ENCODE measurements around the gene NPC1. TPM values are rescaled to one million over a fixed set of nuclear protein-coding genes. Genes with fewer than 3 reads are reported as not detected.
A peak's percentile ranks its signal among the peaks of the same experiment; 100 is the strongest.

The NPC1 gene
- total RNA-seq, 4 donors from 2014 or later: 16.9 to 73.7 (median 43.6) TPM

DNA sequence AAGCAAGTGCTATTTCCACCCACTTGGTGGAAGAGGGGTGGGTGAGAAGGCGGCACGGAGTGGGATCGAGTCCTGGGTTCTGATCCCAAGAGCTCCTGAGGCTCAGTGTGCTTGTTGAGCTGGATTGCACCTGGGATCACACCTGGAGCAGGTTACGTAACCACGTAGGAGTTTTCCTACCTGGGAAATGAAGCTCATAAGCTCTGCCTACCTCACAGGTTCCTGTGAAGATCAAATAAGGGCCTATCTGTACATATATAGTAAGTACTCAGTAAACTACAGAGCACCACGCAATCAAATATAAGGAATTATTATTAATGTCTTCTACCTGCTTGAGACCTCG, 11.0 kb downstream of the NPC1 start:
- no peaks in the 10 kb centered on the region for H3K27me3 ChIP-seq
- TF ChIP-seq POLR2A (IDR thresholded peaks at IDR 0.05): no peak
- TF ChIP-seq, protein P1, sequence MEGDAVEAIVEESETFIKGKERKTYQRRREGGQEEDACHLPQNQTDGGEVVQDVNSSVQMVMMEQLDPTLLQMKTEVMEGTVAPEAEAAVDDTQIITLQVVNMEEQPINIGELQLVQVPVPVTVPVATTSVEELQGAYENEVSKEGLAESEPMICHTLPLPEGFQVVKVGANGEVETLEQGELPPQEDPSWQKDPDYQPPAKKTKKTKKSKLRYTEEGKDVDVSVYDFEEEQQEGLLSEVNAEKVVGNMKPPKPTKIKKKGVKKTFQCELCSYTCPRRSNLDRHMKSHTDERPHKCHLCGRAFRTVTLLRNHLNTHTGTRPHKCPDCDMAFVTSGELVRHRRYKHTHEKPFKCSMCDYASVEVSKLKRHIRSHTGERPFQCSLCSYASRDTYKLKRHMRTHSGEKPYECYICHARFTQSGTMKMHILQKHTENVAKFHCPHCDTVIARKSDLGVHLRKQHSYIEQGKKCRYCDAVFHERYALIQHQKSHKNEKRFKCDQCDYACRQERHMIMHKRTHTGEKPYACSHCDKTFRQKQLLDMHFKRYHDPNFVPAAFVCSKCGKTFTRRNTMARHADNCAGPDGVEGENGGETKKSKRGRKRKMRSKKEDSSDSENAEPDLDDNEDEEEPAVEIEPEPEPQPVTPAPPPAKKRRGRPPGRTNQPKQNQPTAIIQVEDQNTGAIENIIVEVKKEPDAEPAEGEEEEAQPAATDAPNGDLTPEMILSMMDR (IDR thresholded peaks at IDR 0.05): no peak
- 88% methylated on average over 6 to 7 of the region's 7 CpGs for WGBS, 2 donors
- no peak for DNase-seq
- H3K4me1 ChIP-seq: peaks cover 7 to 59% (median 34%) of the 10 kb centered on the region in 3 donors
- H3K36me3 ChIP-seq: peaks cover 0 to 58% (median 3%) of the 10 kb centered on the region in 3 donors
- intact Hi-C loops (cut with DNase I): no loop called here
- no peak overlapping the region for H3K4me3 ChIP-seq
- H3K9me3 ChIP-seq: no peaks in the 10 kb centered on the region
- peak overlapping the region in 2 of 4 donors; percentile 58 to 59 for H3K27ac ChIP-seq

DNA sequence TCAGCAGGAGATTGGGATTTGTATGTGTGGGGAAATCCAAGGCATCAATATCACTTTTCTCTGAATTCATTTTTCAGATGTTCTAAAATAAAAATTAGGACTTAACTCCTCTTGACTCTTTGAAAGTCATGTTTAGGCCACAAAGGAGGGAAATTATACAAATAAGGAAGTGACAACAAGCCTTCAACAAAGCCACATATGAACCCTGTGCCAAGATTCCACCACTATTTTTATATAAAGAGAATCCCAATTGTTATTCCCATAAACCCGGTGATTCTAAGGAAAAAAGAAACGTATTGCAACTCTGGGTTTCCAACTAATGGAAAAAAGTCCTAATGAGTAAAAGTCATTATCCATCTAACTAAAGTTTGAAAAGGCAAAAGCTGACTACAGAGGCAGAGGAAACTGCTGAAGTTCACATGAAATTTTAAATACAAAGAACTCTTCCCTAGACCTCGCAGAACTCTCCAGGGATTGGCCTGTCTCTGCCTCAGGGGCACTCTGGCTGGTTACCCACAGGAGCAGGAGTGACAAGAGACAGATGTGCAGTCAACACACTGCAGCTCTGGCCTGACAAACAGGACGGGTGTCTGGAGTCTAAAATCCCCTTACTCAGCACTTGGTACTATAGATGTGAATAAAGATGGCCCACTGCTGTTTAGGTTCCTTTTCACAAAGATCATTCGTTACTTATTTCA, 11.5 kb downstream of the NPC1 start:
- DNase-seq: no peak
- Histone ChIP-seq H3K27me3 (no peaks in the 10 kb centered on the region), H3K4me1 (peaks cover 5 to 55% (median 29%) of the 10 kb centered on the region in 3 donors), H3K27ac (peak overlapping the region; percentile 50 to 59 (median 54)), H3K36me3 (peaks cover 0 to 63% (median 3%) of the 10 kb centered on the region in 3 donors), H3K4me3 (no peak overlapping the region), H3K9me3 (no peaks in the 10 kb centered on the region)
- TF ChIP-seq, protein P1 (IDR thresholded peaks at IDR 0.05): no peak
- TF ChIP-seq POLR2A (IDR thresholded peaks at IDR 0.05): no peak
- intact Hi-C loops (cut with DNase I): no loop called here
- 60 to 79% methylated on average over 5 of the region's 5 CpGs for WGBS, 2 donors

DNA sequence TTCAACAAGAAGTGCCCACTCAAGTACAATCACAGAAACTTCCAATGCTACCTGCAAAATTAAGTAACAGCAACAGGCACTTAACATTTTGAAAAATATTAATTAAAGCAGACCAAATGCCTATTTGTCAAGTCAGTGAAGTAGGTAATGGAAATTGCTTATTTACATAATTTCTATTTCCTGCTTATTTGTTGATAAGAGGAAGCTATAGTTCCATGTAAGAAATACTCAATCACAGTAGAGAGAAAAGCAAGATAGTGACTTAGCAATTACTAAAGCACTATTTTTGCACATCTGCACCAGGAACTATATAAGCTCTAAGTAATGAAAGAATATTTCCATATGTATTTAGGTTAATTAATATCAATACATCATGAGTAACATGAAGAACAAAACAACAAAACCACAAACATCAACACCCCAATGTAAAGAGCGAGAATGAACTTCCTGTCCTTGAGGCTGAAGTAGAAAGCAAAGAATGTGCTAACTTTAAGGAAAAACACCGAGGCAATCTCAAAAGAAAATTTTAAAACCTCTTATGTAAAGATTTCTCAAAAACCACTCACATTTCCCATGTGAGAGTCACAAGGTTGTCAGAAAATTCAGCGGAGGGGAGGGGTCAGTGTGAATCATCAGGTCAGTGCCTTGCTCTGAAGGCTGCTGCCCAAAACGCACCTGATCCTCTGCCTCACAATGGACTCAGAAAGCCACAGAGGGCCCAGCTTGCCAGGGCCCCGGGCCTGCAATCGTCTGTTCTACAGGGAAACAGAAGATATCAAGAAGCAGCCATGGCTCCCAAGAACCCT, 12.5 kb downstream of the NPC1 start:
- WGBS, 2 donors: 35 to 42% methylated on average over 3 to 6 of the region's 6 CpGs
- Histone ChIP-seq H3K4me1 (peaks cover 5 to 55% (median 21%) of the 10 kb centered on the region in 3 donors), H3K4me3 (no peak overlapping the region), H3K9me3 (no peaks in the 10 kb centered on the region), H3K36me3 (peaks cover 0 to 71% (median 3%) of the 10 kb centered on the region in 3 donors), H3K27ac (peak overlapping the region; percentile 11 to 58 (median 50)), H3K27me3 (no peaks in the 10 kb centered on the region)
- intact Hi-C loops (cut with DNase I): no loop called here
- no peak for TF ChIP-seq POLR2A (IDR thresholded peaks at IDR 0.05)
- TF ChIP-seq, protein P1 (IDR thresholded peaks at IDR 0.05): no peak
- DNase-seq: no peak

DNA sequence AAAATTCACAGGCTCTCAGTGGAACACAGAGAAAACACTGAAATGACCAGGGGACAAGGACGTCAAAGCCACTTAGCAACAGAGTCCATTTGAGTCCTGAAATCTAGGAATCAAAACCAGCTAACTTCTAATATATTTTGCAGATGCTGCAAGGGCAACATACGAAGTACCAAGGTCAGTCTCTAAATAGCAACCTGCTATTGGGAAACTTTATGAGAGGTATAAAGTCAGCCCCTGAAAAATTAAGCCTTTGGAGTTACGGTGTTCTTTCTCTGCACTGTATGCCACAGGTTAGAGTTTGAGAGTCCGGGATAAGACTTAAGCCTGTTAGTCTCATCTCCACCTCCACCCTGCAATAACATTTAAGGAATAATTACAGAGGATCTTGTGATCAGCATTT, 13.3 kb downstream of the NPC1 start:
- 86 to 96% methylated on average over 4 of the region's 4 CpGs for WGBS, 2 donors
- intact Hi-C loops (cut with DNase I): no loop called here
- Histone ChIP-seq H3K27me3 (no peaks in the 10 kb centered on the region), H3K36me3 (peaks cover 0 to 78% (median 3%) of the 10 kb centered on the region in 3 donors), H3K4me1 (peaks cover 5 to 56% (median 15%) of the 10 kb centered on the region in 3 donors), H3K27ac (no peak overlapping the region), H3K4me3 (no peak overlapping the region), H3K9me3 (no peaks in the 10 kb centered on the region)
- DNase-seq: no peak
- TF ChIP-seq, protein P1 (IDR thresholded peaks at IDR 0.05): no peak
- TF ChIP-seq POLR2A (IDR thresholded peaks at IDR 0.05): no peak

DNA sequence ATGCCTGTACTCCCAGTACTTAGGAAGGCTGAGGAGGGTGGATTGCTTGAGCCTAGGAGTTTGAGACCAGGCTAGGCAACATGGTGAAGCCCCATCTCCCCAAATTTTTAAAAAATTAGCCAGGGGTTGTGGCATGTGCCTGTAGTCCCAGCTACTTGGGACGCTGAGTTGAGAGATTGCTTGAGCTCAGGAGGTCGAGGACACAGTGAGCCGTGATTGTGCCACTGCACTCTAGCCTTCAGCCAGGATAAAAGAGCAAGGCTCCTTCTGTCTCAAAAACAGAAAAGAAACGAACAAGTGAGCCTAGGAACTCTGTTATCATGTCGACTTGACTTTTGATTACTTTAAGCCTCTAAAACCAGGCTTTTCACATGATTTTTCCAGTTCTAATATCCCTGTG, 13.7 kb downstream of the NPC1 start:
- intact Hi-C loops (cut with DNase I): no loop called here
- DNase-seq: no peak
- no peak overlapping the region for H3K4me3 ChIP-seq
- H3K27me3 ChIP-seq: no peaks in the 10 kb centered on the region
- TF ChIP-seq, protein P1 (IDR thresholded peaks at IDR 0.05): no peak
- TF ChIP-seq POLR2A (IDR thresholded peaks at IDR 0.05): no peak
- H3K27ac ChIP-seq: no peak overlapping the region
- H3K4me1 ChIP-seq: peaks cover 5 to 56% (median 15%) of the 10 kb centered on the region in 3 donors
- WGBS, 2 donors: 76 to 80% methylated on average over 5 of the region's 5 CpGs
- peaks cover 0 to 79% (median 3%) of the 10 kb centered on the region in 3 donors for H3K36me3 ChIP-seq
- no peaks in the 10 kb centered on the region for H3K9me3 ChIP-seq

All from esophagus squamous epithelium (tissue), 5 donors.